ENCODE data around the gene MRPL46.
"Not testable (repeated sequence)": the region's sequence is repeated elsewhere in the genome, so short reads cannot be mapped to it uniquely, and the experiment has no call there.

MRPL46 gene

DNA sequence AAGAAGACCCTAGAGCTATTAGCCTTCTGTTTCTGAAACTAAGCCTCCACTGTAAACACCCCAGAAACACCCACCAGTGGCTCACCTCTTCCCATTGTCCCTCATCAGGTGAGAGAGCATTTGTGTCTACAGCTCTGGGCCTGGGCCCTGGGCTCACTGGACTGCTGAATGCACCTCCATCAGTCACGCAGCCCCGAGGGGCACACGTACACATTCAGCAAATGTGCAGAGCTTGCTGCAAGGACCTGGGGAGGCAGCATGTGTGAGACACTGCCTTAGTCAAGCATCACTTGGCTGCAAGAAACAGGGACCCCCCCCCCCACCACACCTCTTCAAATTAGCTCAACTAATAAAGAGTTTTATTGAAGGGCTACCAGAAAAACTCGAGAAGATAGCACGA lies 29.0 kb downstream of the MRPL46 start:
- no peak for DNase-seq

DNA sequence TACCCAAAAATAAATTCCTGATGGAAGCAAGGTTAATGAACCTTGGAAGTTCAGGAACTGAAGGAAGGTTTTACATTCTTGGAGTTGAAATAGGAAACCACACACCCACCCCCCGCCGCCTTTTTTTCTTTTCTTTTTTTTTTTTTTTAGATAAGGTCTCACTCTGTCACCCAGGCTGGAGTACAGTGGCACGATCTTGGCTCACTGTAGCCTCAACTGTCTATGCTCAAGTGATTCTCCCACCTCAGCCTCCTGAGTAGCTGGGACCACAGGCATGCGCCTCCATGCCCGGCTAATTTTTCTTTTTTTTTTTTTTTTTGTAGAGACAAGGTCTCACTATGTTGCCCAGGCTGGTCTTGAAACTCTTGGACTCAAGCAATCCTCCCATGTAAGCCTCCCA lies 33.1 kb downstream of the MRPL46 start:
- not testable (repeated sequence) for DNase-seq

DNA sequence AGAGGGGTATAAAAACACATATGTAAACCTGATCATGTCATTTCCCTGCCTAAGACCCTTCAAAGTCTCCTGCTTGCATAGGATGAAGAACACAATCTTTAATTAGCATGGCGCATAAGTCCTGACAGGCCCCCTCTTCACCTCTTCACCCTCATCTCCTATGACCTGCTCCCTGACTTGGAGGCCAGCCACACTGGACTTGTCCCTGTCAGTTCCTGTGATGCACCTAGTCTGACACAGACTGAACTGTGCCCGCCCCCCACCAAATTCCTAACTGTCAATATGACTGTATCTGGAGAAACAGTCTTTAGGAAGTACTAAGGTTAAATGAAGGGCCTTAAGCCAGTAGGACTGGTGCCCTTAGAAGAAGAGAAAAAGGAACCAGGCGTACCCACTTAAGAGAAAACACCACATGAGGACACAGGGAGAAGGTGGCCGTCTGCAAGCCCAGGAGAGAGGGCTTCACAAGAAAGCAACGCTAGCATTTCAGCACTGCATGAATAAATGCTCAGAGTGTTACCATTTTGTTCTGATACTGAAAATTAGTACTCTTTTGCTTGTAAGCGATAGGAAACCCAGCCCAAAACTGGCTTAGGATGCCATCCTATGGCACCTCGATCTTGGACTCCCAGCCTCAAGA lies 34.0 kb downstream of the MRPL46 start:
- no peak for DNase-seq

DNA sequence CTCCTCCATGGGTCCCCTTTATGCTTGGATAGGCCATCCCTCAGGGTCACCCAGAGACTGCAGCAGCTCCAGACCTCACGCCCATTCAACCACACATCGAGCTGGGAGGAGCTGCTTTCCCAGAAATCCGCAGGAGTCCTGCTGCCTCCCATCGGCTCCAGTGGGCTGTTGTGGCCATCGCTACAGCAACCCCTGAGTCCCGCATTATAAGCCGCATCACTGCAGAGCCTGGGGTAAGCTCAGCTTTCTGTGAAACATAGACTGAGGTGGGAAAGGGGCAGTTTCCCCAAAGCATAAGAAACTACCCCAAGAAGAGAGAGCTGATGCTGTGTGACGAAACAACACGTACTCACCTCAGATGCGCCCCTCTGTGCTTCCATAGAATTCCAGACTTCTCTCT lies 35.7 kb downstream of the MRPL46 start:
- DNase-seq, result no peak

DNA sequence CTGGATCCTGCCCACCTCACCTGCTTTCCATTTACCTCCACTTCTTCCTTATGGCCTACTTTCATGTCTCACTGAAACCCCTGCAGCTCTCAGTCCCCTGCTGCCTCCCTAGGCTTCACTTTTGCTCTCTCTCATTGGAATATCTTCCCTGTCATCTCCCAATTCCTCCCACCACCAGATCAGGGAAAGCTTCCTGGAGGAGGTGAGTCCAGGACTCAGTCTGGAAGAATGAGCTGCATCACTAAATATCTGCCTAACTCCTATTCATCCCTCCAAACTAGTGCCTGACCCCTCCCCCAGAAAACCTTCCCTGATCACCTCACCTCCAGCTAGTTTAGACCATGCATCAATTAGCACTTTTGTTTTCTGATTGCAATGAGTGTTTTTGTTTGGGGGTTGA lies 37.1 kb downstream of the MRPL46 start:
- DNase-seq, result no peak

DNA sequence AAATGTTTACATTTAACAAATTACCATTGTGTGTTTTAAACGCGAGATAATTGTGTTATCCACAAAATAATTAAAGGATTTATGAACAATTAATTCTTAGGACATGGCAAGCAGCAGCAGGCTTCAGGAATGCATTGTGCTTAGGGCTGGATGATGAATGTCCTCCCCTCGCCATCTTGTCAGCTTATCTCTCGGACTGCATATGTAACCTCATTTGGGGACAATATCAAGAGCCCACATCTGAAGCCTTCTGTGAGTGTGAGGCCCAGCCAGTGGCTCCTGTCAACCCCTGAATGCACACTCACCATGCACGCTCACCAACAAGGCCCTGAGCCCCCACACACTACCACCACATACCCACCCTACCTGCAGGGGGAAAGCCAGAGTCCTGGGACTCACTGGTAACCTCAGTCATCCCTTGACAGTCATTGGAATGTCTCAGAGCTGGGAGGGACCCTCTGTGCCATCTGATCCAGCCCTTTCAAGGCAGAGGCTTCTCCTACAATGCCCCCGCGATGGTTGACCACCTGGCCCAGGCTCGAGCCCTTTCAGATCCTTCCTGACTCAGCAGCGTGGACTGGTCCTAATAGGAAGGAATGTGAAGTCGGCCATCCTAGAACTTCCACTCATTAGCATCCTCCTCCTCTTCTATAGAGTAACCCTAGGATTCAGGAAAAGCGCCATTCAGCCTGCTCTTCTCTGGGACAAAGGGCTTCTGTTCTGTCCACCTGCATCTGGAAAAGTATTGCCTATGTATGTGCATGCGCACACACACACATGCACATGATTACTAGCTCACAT lies 38.2 kb downstream of the MRPL46 start:
- DNase-seq, result no peak

DNA sequence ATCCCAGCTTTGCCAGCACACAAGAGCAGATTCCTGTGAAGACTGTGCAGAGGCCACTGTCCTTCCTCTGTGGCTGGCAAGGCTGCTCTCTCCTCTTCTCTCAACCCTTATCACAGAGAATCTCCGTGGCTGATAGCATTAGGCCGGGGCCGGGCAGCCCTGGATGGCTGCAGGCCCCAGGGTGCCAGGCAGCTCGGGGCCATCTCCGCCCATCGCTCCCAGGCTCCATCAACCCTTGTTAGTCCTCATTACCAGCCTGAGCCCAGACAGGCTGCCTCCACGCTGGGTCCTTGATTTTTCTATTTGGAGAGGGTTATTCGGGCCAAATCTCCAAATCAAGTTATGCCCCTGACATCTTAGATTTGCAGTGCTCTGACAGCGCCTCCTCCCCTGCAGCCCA lies 39.1 kb downstream of the MRPL46 start:
- DNase-seq, result no peak

DNA sequence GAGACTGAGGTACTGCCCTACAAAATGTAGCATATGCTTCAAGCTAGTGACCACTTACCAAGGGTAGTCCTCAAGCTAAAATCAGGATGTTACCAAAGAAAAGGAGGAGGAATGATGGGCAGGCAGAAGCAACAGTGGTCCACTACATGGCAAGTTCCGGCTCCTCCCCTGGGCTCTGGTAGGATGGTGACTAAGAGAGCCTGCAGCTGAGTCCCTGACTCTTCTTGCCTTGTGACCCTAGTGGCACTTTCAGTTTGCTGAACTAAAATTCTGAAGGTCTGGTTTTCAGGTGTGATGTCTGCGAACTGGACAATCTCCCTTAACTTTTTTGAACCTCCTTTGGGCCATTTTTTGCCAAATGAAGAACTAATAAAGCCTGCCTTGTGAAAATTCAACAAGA lies 40.9 kb downstream of the MRPL46 start:
- DNase-seq, result no peak

DNA sequence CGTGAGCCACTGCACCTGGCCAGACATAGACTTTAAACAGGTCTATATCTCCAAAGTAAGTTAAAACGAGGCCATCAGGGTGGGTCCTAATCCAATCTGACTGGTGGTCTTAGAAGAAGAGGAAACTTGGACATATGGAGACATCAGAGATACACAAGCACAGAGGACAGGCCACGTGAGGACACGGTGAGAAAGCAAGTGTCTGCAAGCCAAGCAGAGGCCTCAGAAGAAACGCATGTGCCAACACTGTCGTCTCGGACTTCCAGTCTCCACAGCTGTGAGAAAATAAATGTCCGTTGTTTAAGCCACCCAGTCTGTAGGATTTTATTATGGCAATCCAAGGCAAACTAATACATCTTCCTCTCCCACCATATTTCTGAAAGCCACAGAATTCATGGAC lies 43.9 kb downstream of the MRPL46 start:
- DNase-seq, result no peak

DNA sequence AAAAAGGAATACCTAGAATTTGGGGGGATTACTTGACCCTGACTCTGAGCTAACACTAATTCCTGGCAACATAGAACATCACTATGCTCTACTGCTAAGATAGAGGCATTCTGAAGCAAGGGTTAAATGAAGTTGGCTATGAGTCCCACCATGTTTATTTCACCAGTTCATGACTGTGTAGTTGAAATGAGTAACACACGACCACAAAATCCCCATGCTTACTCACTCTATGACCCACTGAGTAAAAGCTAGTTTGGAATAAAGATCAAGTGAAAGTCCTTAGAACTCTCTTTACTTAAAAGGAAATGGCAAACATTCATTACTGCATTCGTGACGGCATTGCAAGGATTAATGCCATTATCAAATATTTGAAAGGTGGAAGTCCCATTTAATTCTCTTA lies 47.4 kb downstream of the MRPL46 start:
- DNase-seq, result no peak

All from NCI-H1417 treated with DMSO at 0.1 percent for 48 hours (cell line).